Measurements from ENCODE around the gene PIK3C2G.

- TF ChIP-seq CTCF (IDR thresholded peaks at IDR 0.05) (no peak), POLR2A (IDR thresholded peaks at IDR 0.05) (no peak), EP300 (IDR thresholded peaks at IDR 0.05) (no peak)
Observed at GRCh38 chr12:18290386-18290785, 29.1 kb downstream of the PIK3C2G start.

Measured in tibial nerve (tissue), 4 donors.